Measurements from ENCODE around the gene PDCD6IP.
"Not testable (repeated sequence)": the region's sequence is repeated elsewhere in the genome, so short reads cannot be mapped to it uniquely, and the experiment has no call there.

PDCD6IP gene

GRCh38 chr3:33795131-33795530 is 3.3 kb upstream of the PDCD6IP start:
- DNase-seq (ENCODE audit: low read depth in 2 of 2) = no peak

GRCh38 chr3:33795856-33796536 is 2.4 kb upstream of the PDCD6IP start:
- no peak for DNase-seq (ENCODE audit: low read depth in 2 of 2)

GRCh38 chr3:33798113-33798417 is 365 bp upstream of the PDCD6IP start:
- no peak for DNase-seq (ENCODE audit: low read depth in 2 of 2)

GRCh38 chr3:33799202-33799551 is 747 bp downstream of the PDCD6IP start:
- DNase-seq (ENCODE audit: low read depth in 2 of 2) = no peak

GRCh38 chr3:33803252-33803651 is 4.8 kb downstream of the PDCD6IP start:
- no peak for DNase-seq (ENCODE audit: low read depth in 2 of 2)

- no peak for DNase-seq (ENCODE audit: low read depth in 2 of 2)
Observed at GRCh38 chr3:33803894-33804526, 5.6 kb downstream of the PDCD6IP start.

GRCh38 chr3:33807191-33807590 is 8.8 kb downstream of the PDCD6IP start:
- no peak for DNase-seq (ENCODE audit: low read depth in 2 of 2)

- no peak for DNase-seq (ENCODE audit: low read depth in 2 of 2)
Observed at GRCh38 chr3:33808559-33808958, 10.1 kb downstream of the PDCD6IP start.

- DNase-seq (ENCODE audit: low read depth in 2 of 2) = no peak
Observed at GRCh38 chr3:33810545-33810944, 12.1 kb downstream of the PDCD6IP start.

GRCh38 chr3:33821989-33822388 is 23.6 kb downstream of the PDCD6IP start:
- DNase-seq (ENCODE audit: low read depth in 2 of 2) = no peak

GRCh38 chr3:33823821-33824220 is 25.4 kb downstream of the PDCD6IP start:
- DNase-seq (ENCODE audit: low read depth in 2 of 2) = no peak

- no peak for DNase-seq (ENCODE audit: low read depth in 2 of 2)
Observed at GRCh38 chr3:33825111-33825510, 26.7 kb downstream of the PDCD6IP start.

GRCh38 chr3:33826206-33826605 is 27.8 kb downstream of the PDCD6IP start:
- DNase-seq (ENCODE audit: low read depth in 2 of 2) = no peak

GRCh38 chr3:33826688-33827087 is 28.3 kb downstream of the PDCD6IP start:
- DNase-seq (ENCODE audit: low read depth in 2 of 2) = peak; percentile 45 to 47

GRCh38 chr3:33829720-33830119 is 31.3 kb downstream of the PDCD6IP start:
- DNase-seq (ENCODE audit: low read depth in 2 of 2) = no peak

GRCh38 chr3:33831053-33831452 is 32.6 kb downstream of the PDCD6IP start:
- DNase-seq (ENCODE audit: low read depth in 2 of 2) = no peak

GRCh38 chr3:33833408-33834095 is 35.1 kb downstream of the PDCD6IP start:
- DNase-seq (ENCODE audit: low read depth in 2 of 2) = no peak

GRCh38 chr3:33834096-33834453 is 35.6 kb downstream of the PDCD6IP start:
- DNase-seq (ENCODE audit: low read depth in 2 of 2) = no peak

- not testable (repeated sequence) for DNase-seq (ENCODE audit: low read depth in 2 of 2)
Observed at GRCh38 chr3:33837182-33837581, 38.8 kb downstream of the PDCD6IP start.

- DNase-seq (ENCODE audit: low read depth in 2 of 2) = no peak
Observed at GRCh38 chr3:33839283-33839682, 40.9 kb downstream of the PDCD6IP start.

- no peak for DNase-seq (ENCODE audit: low read depth in 2 of 2)
Observed at GRCh38 chr3:33840179-33840578, 41.7 kb downstream of the PDCD6IP start.

- DNase-seq (ENCODE audit: low read depth in 2 of 2) = no peak
Observed at GRCh38 chr3:33848624-33849347, 50.4 kb downstream of the PDCD6IP start.

- DNase-seq (ENCODE audit: low read depth in 2 of 2) = not testable (repeated sequence)
Observed at GRCh38 chr3:33850599-33850998, 52.2 kb downstream of the PDCD6IP start.
